Fibroblast of the aortic adventitia (primary cell): ENCODE measurements around the gene FCN2. TPM values are rescaled to one million over a fixed set of nuclear protein-coding genes. Genes with fewer than 3 reads are reported as not detected.

Source experiments
- DNase-seq: peaks from one replicate; pipeline ENCODE4 v3.0.0-alpha.2; 2010; ENCODE audit warnings: low read depth
- H3K4me3 ChIP-seq: 2 replicates; pipeline ENCODE4 v1.5.1; 2011; ENCODE audit warnings: low read depth, mild to moderate bottlenecking, control low read depth, low read length, moderate library complexity
- total RNA-seq: library from RNA; depleted of rRNA; stranded (reverse); fragments of >200 nt; gene quantifications from 2 replicates; pipeline ENCODE4 v1.2.3, GENCODE V29; 2012; ENCODE audit warnings: low replicate concordance
- TF ChIP-seq, protein P1 (sequence below): IDR thresholded peaks from 2 replicates; pipeline ENCODE4 v1.5.1; 2011; ENCODE audit warnings: mild to moderate bottlenecking, low read length, control low read depth, inconsistent platforms; ENCODE audit not compliant: insufficient read depth

FCN2 gene
- total RNA-seq, 1 donor = not detected

DNA sequence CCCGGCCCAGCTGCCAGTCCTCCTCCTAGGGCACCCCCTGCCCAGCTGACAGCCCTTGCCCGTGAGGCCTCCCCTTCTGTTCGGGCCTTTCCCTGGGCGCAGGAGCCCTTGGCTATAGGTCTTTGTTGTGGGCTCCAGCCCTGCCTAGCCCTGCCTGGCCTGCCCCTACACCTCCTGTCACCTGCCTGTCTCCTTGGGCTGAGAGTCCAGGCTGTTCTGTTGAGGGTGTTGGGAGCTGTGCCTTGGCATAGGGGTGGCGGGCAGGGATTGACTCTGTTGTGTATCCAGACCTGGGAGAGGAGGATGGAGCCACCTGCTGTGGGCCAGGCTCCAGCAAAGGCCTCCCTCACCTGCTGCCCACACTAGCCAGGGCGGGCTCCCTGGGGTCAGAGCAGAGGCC, 11.6 kb downstream of the FCN2 start:
- TF ChIP-seq, protein P1, sequence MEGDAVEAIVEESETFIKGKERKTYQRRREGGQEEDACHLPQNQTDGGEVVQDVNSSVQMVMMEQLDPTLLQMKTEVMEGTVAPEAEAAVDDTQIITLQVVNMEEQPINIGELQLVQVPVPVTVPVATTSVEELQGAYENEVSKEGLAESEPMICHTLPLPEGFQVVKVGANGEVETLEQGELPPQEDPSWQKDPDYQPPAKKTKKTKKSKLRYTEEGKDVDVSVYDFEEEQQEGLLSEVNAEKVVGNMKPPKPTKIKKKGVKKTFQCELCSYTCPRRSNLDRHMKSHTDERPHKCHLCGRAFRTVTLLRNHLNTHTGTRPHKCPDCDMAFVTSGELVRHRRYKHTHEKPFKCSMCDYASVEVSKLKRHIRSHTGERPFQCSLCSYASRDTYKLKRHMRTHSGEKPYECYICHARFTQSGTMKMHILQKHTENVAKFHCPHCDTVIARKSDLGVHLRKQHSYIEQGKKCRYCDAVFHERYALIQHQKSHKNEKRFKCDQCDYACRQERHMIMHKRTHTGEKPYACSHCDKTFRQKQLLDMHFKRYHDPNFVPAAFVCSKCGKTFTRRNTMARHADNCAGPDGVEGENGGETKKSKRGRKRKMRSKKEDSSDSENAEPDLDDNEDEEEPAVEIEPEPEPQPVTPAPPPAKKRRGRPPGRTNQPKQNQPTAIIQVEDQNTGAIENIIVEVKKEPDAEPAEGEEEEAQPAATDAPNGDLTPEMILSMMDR = no peak
- H3K4me3 ChIP-seq = no peak overlapping the region
- DNase-seq = no peak

DNA sequence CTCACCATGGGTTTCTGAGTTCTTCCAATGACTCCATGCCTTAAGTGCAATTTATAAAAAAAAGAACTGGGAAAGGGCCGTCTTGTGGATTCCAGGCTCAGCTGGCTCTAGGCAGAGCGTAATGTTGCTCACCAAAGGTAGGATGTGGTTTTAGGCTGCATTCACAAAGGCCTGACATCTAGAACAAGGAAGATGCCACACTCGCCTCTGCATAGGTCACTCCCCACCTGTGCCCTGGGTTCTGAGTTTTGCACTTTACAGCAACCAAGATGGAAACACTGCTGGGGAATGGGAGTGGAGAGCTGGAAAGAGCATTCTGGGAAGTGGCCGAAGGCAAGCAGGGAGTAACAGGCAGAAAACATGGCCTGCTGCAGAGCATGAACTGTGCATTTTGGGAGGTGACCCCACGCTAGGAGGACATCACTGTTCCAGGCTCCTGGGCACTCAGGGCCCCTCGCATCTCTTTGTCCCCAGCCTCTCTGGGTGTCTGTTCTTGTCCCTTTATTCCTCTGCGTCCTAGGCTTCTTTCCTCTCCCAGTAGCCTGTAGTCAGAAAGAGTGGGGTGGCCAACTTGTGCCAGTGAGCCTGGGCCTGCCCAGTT, 12.3 kb downstream of the FCN2 start:
- no peak overlapping the region for H3K4me3 ChIP-seq
- no peak for DNase-seq
- TF ChIP-seq, protein P1 = no peak

DNA sequence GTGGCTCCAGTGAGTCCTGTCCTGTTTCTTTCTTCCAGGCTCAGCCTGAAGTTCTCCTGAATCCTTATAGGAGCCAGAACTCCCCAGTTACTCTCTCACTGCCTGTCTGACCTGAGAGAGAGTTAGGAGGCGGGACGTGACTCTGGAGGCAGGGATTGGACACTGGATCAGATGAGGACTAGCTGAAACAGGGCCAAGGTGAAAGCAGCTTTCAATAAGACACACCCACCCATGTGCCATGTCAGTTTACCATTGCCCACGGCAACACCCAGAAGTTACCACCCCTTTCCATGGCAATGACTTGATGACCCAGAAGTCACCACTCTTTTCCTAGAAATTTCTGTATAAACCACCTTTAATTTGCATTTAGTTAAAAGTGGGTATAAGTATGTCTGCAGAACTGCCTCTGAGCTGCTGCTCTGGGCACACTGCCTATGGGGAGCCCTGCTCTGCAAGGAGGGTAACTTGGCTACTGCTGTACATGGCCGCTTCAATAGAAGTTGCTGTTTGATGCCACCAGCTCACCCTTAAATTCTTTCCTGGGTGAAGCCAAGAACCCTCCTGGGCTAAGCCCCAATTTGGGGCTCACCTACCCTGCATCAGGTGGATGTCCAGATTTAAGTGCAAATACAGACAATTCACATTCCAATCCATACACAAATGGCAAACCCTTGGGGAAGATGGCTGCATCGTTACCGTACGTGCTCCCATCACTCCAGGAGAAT, 13.7 kb downstream of the FCN2 start:
- TF ChIP-seq, protein P1 = no peak
- no peak for DNase-seq
- no peak overlapping the region for H3K4me3 ChIP-seq

DNA sequence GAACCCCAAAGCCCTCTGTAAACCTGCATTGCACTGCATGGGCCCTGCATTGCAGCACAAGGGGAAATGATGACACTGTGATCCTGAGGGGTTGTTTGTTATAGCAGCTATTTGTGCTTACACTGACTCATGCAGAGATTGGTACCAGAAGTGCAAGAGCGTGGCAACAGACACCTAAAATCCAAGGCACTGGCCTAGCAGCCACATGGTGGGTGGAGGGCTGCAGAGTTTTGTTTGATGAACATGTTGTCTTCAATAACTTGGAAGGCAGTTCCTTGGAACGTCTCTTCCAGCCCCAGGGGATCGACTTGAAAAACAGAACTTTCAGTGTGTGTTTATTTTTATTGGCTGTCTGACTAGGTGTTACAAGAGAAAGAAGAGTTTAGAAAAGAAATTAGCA, 14.5 kb downstream of the FCN2 start:
- DNase-seq = peak; percentile 40
- H3K4me3 ChIP-seq = no peak overlapping the region
- TF ChIP-seq, protein P1 = no peak

DNA sequence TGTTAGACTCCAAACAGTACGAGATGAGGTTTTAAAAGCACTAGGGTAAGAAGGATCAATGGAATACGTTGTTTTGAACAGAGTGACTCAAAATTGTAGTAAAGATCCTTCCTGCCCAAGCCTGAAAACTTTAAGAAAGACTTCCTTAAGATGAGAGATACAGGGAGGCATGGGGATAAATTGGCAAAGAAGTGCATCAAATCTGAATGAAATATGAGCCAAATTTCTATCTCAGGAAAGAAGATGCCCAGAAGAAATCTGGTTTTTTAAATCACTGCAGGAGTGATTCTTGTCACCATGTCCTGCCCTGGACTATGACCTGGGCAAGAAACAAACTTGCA, 14.9 kb downstream of the FCN2 start:
- DNase-seq = no peak
- no peak overlapping the region for H3K4me3 ChIP-seq
- TF ChIP-seq, protein P1 = no peak

DNA sequence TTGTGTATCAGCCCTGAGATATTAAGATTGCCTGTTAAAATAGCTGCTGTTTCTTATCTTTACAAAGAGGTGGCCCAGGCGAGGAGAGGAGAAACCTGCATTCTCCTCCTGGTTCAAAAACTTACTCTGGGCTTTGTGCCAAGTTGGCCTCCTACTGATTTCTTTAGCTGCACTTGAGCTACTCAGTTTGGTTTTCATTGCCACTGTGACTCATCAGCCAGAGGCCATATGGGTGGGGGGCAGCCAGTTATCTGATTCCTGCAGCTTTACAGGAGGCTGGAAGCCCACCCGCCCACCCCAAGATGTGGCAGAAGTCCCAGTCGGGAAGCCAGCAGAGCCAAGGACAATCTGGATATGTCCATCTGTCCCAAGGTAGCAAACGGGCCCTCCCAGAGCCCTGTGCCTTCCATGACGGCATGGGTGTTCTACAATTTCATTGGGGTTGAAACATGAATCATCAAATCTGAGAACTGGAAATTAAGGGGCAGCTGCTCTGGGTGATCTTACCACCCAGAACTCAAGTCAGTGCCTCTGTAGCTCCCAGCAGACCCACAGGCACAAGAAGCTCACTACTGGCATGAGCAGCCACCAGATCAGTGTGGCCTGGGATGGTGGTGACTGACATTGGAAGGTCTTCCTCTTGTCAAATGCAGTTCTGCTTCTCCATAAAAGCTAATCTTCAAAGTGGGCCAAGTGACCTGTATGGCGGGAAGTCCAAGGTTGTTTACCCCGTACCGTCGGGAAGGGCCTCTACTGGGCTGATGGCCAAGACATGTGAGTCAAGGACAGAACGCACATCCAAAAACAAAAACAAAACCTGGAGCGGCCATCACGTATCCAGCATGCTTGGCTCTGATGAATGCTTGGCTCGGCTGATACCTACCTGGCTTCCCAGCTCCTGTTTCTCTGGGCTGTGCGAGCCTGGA, 15.6 kb downstream of the FCN2 start:
- no peak overlapping the region for H3K4me3 ChIP-seq
- DNase-seq = peak; percentile 81
- TF ChIP-seq, protein P1 = no peak
